ENCODE results near the gene ZNF367. TPM values are rescaled to one million over a fixed set of nuclear protein-coding genes. Genes with fewer than 3 reads are reported as not detected.

Gene ZNF367
- total and polyA plus RNA-seq, 8 donors: 6.1 to 13.7 (median 10.9) TPM

DNA sequence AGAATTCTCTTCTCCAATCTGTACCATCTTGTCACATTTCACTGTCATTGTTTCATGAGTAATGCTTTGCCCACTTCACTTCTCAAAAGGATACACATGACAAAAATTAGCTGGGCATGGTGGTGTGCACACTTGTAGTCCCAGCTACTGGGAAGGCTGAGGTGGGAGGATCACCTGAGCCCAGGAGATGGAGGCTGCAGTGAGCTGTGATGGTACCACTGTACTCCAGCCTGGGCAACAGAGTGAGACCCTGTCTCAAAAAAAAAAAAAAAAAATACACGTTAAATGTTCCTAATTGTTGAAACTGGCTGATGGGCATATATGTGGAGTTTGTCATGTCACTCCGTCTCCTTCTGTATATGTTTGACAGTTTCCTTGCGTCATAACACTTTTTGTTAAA lies 79.9 kb downstream of the ZNF367 start:
- H3K36me3 ChIP-seq: peaks cover 0 to 8% of the 10 kb centered on the region in 2 donors
- TF ChIP-seq, protein P1, sequence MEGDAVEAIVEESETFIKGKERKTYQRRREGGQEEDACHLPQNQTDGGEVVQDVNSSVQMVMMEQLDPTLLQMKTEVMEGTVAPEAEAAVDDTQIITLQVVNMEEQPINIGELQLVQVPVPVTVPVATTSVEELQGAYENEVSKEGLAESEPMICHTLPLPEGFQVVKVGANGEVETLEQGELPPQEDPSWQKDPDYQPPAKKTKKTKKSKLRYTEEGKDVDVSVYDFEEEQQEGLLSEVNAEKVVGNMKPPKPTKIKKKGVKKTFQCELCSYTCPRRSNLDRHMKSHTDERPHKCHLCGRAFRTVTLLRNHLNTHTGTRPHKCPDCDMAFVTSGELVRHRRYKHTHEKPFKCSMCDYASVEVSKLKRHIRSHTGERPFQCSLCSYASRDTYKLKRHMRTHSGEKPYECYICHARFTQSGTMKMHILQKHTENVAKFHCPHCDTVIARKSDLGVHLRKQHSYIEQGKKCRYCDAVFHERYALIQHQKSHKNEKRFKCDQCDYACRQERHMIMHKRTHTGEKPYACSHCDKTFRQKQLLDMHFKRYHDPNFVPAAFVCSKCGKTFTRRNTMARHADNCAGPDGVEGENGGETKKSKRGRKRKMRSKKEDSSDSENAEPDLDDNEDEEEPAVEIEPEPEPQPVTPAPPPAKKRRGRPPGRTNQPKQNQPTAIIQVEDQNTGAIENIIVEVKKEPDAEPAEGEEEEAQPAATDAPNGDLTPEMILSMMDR (IDR thresholded peaks at IDR 0.05): no peak
- no peak overlapping the region for H3K27ac ChIP-seq
- no peak for DNase-seq
- no peaks in the 10 kb centered on the region for H3K9me3 ChIP-seq
- H3K27me3 ChIP-seq: no peaks in the 10 kb centered on the region
- no peak overlapping the region for H3K4me3 ChIP-seq
- no peak for ATAC-seq
- intact Hi-C loops (cut with DNase I): no loop called here
- H3K4me1 ChIP-seq: peaks cover 0 to 7% of the 10 kb centered on the region in 2 donors

Other genes with a start within 250 kb of the ZNF367 start
- gene HSD17B3, start 116.2 kb downstream of the ZNF367 start, total RNA-seq: 1 to 10 TPM in 1 of 2 donors, under 1 TPM in 1; 0.41 to 1.0 TPM
- 1 to 10 TPM in 2 of 6 donors, under 1 TPM in 3, not detected in 1; 0.26 to 1.8 (median 0.52) TPM for gene HSD17B3, start 116.2 kb downstream of the ZNF367 start, polyA plus RNA-seq (ENCODE audit: insufficient read length in 6 of 6)
- gene SLC35D2, start 34.7 kb downstream of the ZNF367 start, total RNA-seq: 10 to 100 TPM; 24.8 to 32.4 TPM
- gene SLC35D2, start 34.7 kb downstream of the ZNF367 start, polyA plus RNA-seq (ENCODE audit: insufficient read length in 6 of 6): 10 to 100 TPM; 24.1 to 33.4 (median 29.3) TPM
- gene HABP4, start 31.8 kb upstream of the ZNF367 start, total RNA-seq: 10 to 100 TPM in 1 of 2 donors, 1 to 10 TPM in 1; 8.0 to 17.1 TPM
- 10 to 100 TPM in 3 of 6 donors, 1 to 10 TPM in 3; 8.9 to 12.4 (median 9.9) TPM for gene HABP4, start 31.8 kb upstream of the ZNF367 start, polyA plus RNA-seq (ENCODE audit: insufficient read length in 6 of 6)
- 10 to 100 TPM; 10.5 to 17.1 TPM for gene CDC14B, start 201.5 kb upstream of the ZNF367 start, total RNA-seq
- 10 to 100 TPM; 17.3 to 20.3 (median 18.1) TPM for gene CDC14B, start 201.5 kb upstream of the ZNF367 start, polyA plus RNA-seq (ENCODE audit: insufficient read length in 6 of 6)
- 10 to 100 TPM; 18.2 to 31.9 TPM for gene PRXL2C, start 236.9 kb upstream of the ZNF367 start, total RNA-seq
- gene PRXL2C, start 236.9 kb upstream of the ZNF367 start, polyA plus RNA-seq (ENCODE audit: insufficient read length in 6 of 6): 1 to 10 TPM; 5.3 to 7.4 (median 5.9) TPM